ENCODE measurements around the gene RAB29.

Gene RAB29

DNA sequence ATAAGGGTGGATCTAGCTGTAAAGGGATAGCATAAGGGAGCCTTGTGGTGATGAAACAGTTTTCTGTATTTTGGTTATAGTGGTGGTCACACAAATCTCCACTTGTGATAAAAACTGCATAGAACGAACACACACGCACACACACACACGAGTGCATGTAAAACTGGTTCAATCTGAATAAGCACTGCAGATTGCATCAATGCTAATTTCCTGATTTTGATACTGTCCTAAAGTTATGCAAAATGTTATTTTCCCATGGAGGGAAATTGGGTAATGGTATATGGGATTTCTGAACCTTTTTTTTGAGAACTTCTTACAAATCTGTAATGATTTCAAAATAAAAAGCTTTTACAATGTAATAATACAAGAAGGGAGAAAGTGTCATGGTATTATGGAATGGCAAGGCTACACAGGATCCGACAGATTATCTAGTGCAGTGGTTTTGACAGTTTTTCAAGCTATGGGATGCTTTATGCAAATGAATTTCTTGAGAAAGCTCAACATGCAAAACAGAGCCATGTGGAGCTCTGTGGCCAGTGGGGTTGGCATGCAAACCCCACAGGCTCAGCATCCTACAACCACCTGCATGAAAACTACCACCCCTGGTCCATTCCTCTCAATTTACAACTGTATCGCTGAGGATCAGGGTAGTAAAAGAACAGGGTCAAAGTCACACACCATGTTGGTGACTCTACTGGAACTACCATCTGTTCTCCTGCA, 18.9 kb upstream of the RAB29 start:
- no peak for DNase-seq (ENCODE audit: low read depth, low spot score)

DNA sequence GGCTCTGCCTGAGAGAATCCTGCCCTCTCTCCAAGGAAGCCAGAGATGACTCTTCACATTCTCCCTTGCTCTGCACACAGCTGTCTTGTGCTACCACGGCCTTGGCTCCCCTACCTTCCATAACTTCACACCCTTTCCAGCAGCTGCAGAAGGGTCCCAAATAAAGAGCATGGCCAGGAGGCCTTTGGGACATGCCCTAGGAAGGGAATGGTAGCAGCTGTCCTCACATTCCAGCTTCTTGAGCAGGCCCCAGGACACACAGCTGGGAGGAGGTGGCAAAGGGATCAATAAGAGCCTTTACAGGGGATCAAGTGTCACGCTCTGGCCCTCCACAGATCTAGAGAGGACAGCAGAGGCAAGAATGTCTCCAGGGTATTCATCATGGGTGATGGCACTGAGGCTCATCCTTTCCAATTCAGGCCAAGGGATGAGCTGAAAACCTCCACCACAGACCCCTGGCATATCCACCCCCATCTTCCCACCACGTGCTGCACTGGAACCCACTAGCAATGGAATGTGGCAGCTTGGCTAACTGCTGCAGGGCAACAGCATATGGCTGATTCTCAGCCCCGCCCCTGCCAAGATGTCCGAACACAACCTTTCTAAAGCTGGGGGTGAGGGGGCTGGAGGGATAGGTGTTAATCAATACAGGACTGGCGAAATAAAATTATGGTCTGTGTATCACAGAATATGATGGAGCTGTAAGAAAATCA, 17.8 kb upstream of the RAB29 start:
- DNase-seq (ENCODE audit: low read depth, low spot score), result peak; percentile 46

DNA sequence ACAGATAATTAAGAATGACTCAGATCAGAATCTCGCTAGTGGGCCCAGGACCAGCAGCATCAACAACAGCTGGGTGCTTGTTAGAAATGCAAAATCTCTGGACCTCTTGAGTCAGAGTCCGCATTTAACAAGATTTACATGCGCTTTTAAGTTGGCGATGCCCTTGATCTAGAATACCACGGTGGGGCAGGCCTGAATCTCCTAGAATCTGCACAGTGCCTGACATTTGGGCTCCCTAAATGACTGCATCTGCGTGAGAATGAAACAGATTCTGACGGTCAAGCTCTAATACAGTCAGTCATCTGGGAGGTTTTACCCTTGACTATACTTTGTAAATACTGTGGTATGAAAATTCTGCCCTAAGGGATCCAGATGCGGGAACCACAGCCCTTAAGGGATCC, 17.2 kb upstream of the RAB29 start:
- DNase-seq (ENCODE audit: low read depth, low spot score), result no peak

DNA sequence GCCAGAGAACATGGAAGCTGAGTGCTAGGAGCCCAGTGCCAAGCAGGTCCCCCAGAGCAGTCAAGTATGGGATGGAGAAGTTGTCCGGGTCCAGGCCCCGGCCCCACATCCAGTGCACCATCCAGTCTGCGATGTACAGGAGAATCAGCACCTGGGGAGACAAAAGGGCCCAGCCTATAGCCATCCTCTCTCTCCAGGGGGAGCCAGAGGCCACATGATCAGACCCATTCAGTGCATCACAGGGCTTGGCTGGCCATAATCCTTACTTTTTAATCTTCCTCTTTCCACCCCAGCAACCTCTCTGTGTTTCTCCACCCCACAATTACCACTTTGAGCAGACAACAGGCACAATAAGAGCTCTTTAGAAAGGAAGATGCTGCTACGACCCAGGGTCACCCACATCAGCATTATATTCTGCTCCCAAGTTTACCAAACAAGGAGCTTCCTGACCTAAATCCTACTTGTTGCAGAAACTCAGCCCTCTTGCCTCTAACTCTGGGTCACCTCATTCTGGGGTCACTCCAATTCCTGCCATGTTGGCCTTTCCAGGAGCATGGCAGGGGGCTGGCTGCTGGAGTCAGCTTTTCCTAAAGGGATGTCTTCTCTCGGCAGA, 16.4 kb upstream of the RAB29 start:
- DNase-seq (ENCODE audit: low read depth, low spot score), result peak; percentile 75

DNA sequence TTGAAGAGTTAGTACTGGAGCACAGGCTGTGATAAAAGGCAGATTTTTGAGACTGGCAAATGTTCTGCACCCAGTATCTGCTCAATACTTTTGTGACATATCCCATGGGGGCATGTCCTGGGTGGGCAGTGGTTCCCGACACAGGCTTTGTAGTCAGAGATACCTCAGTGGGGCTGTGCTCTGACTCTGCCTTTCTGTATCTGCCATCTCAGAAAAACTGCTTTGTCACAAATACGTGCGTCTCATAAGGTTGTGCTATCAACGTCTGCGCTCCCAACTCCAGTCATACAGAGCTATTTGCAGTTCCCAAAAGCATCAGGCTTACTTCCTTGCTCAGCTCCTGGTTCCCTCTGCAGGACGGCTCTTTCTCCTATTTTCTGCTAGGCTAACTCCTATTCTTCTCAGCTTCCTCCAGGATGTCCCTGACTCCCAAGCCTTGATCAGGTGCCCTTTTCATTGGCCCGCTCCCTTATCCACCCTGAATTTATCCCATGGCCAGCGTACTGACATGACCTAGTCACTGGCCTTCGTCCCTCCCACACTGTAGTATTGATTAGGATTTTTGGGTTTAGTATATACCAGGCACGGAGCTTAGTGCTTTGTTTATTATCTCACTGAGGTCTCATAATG, 12.1 kb upstream of the RAB29 start:
- no peak for DNase-seq (ENCODE audit: low read depth, low spot score)

DNA sequence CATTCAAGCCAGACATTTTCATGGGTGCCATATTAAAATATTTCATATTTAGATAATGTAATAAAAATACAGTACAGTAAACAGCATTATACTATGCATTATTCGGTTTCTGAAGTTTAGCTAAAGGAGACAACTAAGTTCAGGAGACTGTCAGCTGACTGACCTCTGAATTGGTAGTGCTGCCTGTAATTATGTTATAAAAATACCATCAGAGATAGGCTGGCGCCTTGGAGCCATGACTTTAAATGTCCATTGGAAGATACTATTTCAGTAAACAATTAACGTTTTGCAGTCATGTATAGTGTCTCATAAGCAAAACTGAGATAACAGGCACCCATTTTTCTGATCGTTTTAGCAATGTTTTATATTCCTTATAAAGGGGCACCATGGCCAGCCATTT, 11.3 kb upstream of the RAB29 start:
- no peak for DNase-seq (ENCODE audit: low read depth, low spot score)

DNA sequence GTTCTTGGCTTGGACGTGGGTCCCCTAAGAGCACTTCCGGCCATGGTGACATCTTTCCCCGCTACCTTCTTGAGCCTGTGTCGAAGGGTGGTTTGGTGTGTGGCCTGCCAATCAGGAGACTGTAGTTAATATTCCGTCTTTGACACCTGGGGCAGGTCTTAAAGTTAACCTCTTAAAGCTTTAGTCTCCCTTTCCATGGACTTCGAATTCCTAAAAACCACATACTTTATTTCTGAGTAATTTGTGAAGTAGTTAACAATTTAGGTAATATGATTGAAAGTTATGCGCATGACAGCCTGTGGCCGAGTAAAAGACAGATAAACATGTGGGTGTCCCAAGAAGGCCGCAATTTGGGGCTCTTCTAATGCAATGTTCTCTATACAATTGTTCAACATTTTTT, 10.2 kb upstream of the RAB29 start:
- no peak for DNase-seq (ENCODE audit: low read depth, low spot score)

DNA sequence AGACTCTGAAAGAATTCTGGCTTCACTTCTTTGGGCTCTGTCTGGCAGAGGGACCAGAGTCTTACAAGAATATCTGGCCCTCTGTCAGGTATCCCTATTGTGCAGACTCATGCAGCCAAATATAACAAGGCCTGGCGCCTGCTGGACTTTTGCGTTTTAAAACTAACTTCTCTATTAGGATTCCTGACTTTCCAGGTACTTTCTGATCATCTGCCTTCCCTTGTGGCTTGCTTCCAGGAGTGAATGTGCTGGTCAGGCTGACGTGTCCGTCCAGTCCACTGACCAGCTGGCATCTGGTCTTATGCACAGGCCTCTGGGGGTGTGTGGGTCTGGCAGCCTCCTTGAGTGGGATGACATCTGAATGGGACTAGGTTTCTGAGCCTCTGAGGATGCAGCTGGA, 8.6 kb upstream of the RAB29 start:
- DNase-seq (ENCODE audit: low read depth, low spot score), result no peak

DNA sequence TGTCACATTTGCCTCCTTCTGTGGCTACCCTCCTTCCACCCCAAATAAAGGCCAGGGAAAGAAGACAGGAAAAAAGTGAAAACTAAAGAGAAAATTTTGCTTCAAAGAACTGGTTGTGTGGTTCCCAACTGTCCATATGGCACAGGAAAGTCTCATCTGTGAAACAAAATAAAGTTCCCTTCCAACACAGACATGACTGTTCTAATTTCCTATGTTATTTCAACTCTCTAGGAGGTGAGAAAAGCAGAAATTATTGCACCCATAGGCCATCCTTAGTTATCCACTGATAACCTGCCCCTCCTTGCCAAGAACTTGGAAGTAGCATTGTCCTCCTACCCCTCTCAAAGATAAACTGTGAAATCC, 8.1 kb upstream of the RAB29 start:
- DNase-seq (ENCODE audit: low read depth, low spot score), result no peak

DNA sequence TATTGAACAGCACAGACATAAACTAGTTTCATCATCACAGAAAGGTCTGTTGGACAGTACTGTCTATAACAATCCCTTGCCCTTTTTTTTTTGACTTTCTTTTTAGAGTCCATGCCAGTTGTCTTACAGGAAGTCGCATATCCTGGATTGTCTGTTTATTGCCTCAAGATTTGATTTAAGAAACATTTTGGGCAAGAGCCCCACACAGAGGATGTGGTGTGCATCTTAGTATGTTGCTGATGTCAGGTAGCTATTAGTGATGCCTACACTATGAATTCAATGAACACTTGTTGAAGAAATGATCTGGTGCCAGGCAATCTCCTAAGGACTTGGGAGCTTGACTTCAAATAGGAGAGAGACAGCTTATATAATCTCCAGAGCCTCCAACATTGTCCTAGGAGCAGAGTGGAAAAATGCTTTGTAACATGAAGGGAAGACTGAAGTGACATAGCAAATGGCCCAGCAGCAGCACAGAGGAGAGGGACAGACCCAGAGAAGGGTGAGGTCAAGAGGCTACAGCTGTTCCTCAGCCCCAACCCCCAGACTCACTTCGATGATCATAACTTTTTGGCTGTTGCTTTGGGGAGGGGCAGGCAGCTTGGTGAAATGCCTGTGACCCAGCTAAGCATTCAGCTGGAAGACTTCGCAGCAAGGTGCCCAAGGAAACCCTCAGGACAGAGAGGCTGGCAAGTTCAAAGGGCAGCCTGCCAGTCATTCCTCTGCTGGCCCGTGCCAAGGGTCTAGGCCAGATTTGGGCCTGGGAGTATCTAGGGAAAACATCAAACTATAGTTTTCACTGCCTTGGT, 7.5 kb upstream of the RAB29 start:
- no peak for DNase-seq (ENCODE audit: low read depth, low spot score)

DNA sequence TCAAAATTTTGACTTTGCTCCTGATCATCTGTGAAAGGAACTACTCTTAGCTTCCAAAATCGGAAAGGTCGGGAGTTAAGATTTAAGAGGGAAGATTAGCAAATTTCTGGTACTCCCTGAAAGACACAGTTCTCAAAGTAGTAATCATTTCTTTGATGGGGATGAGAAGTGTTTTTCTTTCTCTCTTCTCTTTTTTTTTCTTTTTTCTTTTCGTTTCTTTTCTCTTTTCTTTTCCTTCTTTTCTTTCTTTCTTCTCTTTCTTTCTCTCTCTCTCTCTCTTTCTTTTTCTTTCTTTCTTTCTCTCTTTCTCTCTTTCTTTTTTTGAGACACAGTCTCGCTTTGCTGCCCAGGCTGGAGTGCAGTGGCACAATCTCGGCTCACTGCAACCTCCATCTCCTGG, 5.1 kb upstream of the RAB29 start:
- no peak for DNase-seq (ENCODE audit: low read depth, low spot score)

DNA sequence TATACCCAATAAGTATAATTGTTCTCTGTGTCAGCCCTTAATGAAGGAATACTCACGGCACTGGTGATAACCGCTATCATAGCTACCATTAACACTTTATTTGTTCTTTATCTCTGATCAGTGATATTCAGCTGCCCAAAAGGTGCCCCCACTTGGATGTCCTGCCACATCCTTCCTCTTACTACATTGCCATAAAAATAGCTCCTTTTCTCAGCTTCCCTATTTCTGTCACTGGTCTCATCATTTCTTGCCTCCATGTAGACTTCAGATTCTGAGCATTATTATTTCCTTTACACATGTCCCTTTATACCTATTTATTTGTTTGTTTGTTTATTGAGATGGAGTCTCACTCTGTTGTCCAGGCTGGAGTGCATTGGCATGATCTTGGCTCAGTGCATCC, 2.7 kb upstream of the RAB29 start:
- DNase-seq (ENCODE audit: low read depth, low spot score), result no peak

DNA sequence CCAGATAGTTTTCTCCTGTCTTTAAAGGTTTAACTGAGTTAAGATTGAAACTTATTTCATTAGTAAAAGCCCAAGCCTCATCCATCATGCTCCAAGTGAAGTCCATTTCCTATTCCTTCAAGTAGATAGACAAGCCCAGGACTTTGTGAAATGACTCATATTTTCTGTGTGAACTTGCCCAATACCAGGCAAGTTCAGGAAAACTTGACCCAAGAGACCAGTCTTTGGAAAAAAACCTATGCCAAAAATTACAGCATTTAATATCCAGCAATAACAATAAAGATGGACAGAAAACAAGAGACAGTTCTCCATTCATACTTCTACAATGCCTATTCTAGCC, 405 bp upstream of the RAB29 start:
- DNase-seq (ENCODE audit: low read depth, low spot score), result no peak

DNA sequence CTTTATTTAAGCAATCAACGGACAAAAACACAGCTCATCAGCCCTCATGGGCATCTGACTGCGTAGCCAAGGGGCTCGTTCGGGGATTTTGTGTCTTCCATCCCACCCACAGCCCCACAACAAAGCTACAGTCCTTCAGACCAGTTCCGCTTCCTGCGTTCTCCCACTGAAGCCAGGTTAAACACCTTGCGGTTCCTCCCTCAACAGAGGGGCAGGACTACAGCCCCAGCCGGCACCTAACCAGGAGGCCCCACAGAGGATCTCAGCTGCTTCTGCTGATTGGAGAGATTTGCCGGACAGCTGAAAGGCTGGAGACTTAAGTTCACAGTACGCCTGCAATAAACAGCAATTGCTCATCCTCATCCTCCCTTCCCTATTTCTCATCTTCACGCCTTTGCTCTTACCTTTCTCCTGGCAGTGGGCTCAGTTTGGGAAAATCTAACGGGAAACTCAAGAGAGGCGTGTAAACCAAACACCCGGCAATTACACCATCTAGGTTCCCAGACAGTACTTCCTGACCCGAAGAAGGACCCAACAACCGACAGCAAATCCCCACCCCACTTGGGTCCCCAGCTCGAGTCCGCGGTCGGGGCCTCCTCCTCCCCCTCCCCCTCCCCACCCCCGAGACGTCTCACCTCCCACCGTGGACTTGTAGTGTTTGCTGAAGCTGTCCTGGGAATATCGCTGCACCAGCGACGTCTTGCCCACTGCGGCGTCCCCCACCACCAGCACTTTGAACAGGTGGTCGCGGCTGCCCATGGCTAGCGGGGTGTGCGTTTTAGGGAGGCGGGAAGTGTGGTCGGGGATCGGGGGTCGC, 876 bp downstream of the RAB29 start:
- DNase-seq (ENCODE audit: low read depth, low spot score), result peak; percentile 54

DNA sequence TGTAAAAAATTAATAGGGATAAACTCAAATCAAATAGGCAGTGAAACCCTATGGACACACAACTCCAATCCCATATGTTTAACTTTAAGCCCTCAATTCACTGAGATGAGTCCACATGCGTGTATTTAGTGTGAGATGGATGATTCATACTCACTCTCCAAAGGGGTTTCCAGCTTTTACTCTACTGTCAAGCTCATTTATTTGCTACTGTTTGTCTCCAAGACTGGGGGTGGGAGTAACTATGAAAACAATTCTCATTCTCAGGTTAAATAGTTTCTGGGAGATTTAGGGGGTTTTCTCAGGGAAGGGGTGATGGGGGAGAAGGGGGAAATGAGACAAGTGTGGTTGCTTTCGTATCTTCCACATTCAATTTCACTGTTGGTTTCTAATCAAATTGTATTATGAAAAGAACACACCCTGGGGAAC, 2.7 kb downstream of the RAB29 start:
- no peak for DNase-seq (ENCODE audit: low read depth, low spot score)

DNA sequence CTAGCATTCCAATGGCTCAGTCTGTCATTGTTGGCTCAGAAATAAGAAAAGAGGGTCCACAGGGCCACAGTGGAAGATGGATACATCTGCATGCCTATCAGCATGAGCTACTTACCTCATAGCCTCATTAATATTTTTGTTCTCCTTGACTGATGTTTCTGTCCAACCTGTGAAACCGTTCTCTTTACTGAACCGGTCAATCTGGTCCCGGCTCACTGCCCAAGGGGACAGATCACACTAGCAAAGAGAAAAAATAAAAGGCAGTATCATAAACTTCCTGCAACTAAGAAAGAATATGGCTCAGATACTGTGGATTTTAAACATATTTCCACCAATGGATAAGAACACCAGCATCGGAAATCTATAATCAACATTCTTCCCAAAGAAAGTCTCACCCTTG, 4.7 kb downstream of the RAB29 start:
- no peak for DNase-seq (ENCODE audit: low read depth, low spot score)

DNA sequence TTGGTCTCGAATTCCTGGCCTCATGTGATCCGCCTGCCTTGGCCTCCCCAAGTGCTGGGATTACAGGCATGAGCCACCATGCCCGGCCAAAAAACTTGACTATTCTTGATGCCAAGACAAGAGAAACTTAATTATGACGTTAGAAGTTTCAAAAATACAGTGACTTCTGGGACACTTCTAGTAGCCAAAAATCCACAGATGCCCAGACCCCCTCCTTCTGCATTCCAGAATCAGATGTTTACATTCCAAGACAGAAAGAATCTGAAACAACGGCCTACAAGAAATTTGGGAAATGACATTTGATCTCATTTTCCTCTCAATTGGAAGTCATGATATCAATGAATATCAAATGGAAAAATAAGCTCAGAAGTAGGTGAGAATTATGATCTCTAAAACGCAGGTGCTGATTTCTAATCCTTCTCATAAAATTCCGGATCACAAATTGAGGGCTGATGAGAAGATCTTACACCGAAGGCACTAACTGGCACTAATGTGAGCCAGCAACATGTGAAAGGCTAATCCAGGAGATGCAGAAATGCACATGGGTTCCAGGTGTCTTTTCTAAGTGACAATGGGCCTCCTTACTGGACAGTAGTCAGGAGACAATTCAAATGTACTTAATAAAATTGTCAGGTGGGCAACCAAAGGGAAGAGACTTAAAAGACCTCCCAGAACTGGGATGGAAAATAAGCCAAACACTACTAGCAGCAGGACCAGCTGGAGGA, 5.5 kb downstream of the RAB29 start:
- no peak for DNase-seq (ENCODE audit: low read depth, low spot score)

DNA sequence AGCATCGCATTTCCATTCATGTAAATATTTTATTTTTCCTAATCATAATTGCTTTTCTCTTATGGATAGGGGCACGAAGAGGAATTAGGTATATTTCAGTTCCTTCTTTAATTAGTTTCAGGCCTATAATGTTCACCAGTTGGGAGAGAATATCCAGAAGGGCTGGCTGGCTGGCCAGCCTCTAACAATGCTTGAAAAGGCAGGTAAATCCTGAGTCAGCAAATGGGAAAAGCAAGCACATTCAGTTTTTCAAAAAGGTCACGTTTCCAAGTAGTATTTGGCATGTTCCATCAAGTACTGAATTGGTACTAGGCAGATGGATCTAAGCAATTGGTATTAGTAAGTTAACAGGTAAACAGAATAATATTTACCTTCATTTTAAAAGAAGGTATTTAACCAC, 8.0 kb downstream of the RAB29 start:
- no peak for DNase-seq (ENCODE audit: low read depth, low spot score)

DNA sequence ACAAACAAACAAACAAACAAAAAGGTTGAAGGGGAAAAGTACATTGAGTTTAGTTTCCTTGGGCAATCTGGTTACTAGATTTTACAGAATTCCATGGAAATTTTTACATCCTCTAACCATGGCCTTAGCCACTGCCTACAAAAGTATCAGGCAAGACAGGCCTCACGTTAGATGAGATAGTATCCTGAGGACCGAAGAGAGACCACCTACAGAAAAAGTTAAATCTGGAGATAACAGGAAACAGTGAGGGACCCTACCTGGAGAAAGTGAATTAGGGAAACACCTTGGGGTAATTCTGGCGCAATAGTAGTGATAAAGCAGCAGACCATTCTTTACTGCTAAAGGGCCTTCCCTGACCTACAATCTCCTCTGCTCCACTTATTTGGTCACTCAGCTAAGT, 8.7 kb downstream of the RAB29 start:
- no peak for DNase-seq (ENCODE audit: low read depth, low spot score)

DNA sequence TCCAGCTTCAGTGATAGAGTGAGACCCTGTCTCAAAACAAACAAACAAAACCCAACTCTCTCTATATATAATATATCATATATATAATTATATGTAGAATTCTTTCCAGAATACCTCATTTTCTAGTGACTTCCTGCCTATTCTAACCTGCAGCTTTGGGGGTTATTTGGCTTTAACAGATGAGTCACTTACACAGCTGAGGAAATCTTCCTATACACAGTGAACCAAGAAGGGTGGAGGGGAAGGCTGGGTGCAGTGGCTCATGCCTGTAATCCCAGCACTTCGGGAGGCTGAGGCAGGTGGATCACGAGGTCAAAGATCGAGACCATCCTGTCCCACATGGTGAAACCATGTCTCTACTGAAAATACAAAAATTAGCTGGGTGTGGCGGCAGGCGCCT, 9.2 kb downstream of the RAB29 start:
- no peak for DNase-seq (ENCODE audit: low read depth, low spot score)
